HG02943 (cell line): ENCODE results near the gene VPS29.
A peak's percentile ranks its signal among the peaks of the same experiment; 100 is the strongest.
"Not testable (repeated sequence)": the region's sequence is repeated elsewhere in the genome, so short reads cannot be mapped to it uniquely, and the experiment has no call there.

Experiments
- ATAC-seq: cut with Tn5 transposase; IDR thresholded peaks from one replicate; pipeline ENCODE4 v1.9.1; 2021; ENCODE audit warnings: mild to moderate bottlenecking, low read depth, moderate library complexity; ENCODE audit not compliant: unreplicated experiment

Gene VPS29

GRCh38 chr12:110528277-110528839 lies 26.4 kb upstream of the VPS29 start:
- no peak for ATAC-seq

DNA sequence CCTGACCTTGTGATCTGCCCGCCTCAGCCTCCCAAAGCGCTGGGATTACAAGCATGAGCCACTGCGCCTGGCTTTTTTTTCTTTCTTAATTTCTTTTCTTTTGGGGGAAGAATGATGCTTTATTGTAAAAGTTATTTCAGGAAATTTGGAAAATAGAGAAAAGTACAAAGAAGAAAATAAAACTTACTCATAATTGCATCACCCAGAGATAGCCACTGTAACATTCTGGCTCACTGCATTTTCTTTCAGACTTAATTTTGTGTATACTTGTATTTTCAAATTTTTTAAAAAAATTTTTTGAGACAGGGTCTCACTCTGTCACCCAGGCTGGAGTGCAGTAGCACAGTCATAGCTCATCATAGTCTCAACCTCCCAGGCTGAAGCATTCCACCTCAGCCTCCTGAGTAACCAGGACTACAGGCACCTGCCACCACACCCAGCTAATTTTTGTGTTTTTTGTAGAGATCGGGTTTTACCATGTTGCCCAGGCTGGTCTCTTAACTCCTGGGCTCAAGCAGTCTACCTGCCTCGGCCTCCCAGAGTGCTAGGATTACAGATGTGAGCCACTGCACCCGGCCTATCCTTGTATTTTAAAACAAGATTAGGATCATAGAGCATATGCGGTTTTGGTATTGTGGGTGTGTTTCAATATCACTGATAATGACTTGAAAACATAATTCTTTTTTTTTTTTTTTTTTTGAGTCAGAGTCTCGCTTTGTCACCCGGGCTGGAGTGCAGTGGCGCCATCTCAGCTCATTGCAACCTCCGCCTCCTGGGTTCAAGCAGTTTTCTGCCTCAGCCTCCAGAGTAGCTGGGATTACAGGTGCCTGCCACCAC lies 19.2 kb upstream of the VPS29 start:
- ATAC-seq: not testable (repeated sequence)

- not testable (repeated sequence) for ATAC-seq
Observed at GRCh38 chr12:110518014-110518413, 16.1 kb upstream of the VPS29 start.

- no peak for ATAC-seq
Observed at GRCh38 chr12:110516995-110517394, 15.1 kb upstream of the VPS29 start.

- ATAC-seq: no peak
Observed at GRCh38 chr12:110514363-110514762, 12.5 kb upstream of the VPS29 start.

- ATAC-seq: no peak
Observed at GRCh38 chr12:110513842-110514241, 11.9 kb upstream of the VPS29 start.

DNA sequence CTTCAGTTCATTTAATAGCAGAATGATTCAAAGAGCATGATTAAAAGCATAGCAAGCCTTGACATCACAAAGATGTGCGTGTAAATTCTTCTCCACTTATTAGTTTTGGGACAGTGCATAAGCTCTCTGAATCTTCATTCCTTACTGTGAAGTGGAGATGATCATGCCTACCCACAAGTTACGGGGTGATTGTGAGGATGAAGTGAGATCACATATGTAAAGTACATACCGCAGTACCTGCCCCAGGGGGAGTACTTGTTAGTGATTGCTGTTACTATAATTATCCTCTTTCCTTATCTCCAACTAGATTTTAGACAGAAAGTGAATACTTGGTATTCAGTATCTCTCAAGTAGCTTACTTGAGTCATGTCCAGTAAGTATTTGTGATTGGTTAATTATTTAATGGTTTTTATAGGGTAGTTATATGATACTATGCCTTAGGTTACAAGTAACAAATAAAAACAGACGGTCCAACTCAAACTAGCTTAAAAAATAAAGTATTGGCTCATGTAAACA lies 6.2 kb upstream of the VPS29 start:
- no peak for ATAC-seq

DNA sequence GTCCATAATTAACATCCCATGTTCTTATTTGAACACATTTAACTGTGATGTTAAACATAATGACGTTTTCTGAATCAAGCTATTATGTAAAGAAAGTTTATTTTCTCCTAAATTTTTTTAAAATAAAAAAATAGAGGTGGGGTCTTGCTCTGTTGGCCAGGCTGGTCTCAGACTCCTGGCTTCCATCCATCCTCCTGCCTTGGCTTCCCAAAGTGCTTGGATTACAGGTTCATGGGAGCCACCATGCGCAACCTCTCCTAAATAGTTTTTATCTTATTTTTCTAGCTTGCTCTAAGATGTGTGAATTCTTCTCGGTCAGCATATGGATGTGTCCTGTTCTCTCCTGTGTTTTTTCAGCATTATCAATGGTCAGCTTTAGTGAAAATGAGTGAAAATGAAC lies 3.4 kb upstream of the VPS29 start:
- no peak for ATAC-seq

GRCh38 chr12:110503432-110503831 lies 1.5 kb upstream of the VPS29 start:
- ATAC-seq: no peak

DNA sequence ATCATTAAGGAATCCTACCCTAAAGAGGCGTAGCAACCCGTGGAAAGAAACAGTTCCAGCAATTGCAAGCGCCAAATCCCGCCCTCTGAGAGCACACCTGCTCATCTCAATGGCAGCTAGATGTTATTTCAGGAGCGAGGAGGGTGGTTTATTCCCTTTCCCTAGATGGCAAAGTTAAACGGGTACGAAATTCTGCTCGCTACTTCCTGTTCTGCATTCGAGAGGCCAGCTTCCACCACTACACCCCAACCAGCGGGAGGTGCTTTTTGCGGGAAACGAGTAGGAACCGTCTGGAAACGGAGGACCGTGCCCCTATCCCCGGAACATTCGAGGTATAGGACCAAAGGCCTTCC lies 536 bp downstream of the VPS29 start:
- ATAC-seq: peak; percentile 21

- no peak for ATAC-seq
Observed at GRCh38 chr12:110498984-110499706, 2.8 kb downstream of the VPS29 start.

DNA sequence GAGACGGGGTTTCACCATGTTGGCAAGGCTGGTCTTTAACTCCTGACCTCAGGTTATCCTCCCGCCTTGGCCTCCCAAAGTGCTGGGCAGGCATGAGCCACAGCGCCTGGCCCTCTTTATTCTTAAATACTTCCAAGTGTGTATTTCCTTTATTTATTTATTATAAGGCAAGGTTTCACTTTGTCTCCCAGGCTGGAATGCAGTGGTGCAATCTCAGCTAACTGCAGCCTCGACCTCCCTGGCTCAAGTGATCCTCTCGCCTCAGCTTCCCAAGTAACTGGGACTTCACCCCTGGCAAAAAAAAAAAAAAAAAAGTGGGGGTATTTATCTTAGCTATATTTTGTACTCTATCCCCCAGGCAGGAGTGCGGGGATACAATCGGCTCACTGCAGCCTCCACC lies 26.5 kb downstream of the VPS29 start:
- ATAC-seq: no peak

DNA sequence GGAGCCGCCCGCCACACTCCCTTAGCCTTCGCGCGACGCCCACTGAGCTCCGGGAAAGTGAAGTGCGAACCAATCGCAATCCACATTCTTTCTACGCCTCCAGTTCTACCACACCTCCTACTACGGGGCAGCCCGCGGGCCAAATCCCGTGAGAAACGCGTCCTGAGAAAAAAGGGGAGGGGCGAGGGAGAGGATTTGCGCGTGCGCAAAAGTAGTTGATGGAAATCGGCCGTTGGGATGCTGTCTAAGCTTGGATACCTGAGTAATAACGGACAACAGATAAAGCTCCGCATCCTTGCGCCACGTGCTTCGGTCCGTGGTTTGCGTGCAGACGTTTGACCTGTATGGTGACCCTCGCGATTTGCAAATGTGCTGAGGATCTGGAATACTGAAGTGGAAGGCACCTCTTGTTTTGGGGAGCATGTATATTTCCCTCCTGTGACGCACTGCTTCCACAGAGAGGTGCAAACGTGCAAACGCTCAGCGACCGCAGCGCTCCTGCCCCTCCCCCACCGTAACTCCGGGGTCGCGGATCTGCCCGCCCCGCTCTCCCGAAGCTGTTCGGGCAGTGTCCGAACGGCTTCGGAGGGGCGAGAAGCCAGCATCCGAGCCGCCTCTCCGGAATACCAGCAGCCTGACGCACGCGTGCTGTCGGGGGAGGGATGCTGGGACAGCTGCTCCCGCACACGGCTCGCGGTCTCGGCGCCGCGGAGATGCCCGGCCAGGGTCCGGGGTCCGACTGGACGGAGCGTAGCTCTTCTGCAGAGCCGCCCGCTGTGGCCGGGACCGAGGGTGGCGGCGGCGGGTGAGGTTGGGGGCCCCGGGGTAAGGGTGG lies 33.5 kb downstream of the VPS29 start, which contains the start of the genes FAM216A and GPN3:
Gene FAM216A, plus strand, starts transcription at position 632 of the 835 bp plus-strand sequence. Its CDS starts 31 bp downstream, at position 663.
Gene GPN3, minus strand, starts transcription at position 44 of the 835 bp plus-strand sequence. CDS start 54 bp downstream, outside the sequence.
- ATAC-seq: peak; percentile 66

GRCh38 chr12:110467847-110468213 lies 34.1 kb downstream of the VPS29 start:
- ATAC-seq: no peak

- ATAC-seq: no peak
Observed at GRCh38 chr12:110466791-110467190, 35.1 kb downstream of the VPS29 start.

GRCh38 chr12:110465765-110466164 lies 36.1 kb downstream of the VPS29 start:
- ATAC-seq: not testable (repeated sequence)

- no peak for ATAC-seq
Observed at GRCh38 chr12:110465024-110465423, 36.9 kb downstream of the VPS29 start.

GRCh38 chr12:110461189-110461588 lies 40.7 kb downstream of the VPS29 start:
- not testable (repeated sequence) for ATAC-seq

DNA sequence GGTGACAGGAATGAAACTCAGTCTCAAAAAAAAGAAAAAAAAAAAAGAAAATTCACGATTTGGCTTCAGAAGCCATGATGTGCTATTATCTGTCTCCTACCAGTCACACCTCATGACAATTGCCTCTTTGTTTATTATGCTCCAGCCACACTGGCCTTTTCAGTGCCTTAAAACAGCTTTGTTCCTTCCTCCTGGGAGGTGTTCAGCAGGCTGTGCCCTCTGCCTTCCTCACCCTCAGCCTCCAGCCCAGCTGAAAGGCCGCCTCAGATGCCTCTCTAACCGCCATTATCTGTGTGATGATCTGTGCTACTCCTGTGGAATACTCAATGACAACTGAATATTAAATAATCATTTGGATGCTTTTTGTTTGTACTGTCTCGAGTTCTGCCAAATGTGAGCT lies 43.2 kb downstream of the VPS29 start:
- ATAC-seq: no peak

DNA sequence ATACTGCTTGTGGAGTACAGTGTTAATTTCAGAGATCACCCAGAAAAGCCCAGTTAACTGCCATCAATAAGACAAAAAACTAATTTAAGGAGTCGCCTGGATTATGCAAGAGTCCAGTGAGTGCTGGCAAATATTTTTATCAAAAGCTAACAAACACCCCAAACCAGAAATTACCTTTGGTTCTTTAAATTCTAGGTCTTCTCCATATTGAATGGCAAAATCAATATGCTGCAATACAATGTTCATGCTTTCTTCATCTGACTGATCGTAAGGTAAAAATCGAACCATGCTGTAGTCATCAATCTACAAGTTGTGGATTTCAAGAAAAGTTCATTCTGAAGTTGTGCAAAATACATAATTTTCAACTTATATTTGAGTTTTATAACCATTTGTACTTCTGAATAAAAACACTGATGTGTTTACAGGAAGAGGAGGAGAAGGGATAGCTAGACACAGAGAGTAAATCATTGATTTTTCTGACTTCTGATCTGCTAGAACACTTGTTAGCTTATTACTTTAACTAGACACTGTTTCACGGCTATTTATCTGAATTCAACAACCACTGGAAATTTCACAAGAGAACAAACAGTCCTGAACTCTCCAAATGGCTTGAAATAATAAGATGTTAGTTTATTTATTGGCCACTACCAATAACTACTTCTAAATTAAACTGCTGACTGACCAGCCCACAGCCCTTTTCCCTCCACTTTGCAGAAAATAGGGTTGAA lies 48.2 kb downstream of the VPS29 start:
- no peak for ATAC-seq
